HFF-Myc (cell line): ENCODE results near the gene OPRM1.
"Not testable (repeated sequence)": the region's sequence is repeated elsewhere in the genome, so short reads cannot be mapped to it uniquely, and the experiment has no call there.

Experiments
- DNase-seq: peaks from one replicate; pipeline ENCODE4 v3.0.0-alpha.2; 2011; ENCODE audit warnings: low read depth; ENCODE audit errors: extremely low read depth
- H3K4me3 ChIP-seq: replicated peaks from 2 replicates; pipeline ENCODE4 v1.5.1; 2011; ENCODE audit warnings: low read depth, mild to moderate bottlenecking, control low read depth, low read length
- TF ChIP-seq, protein P1 (sequence below): IDR thresholded peaks from 2 replicates; pipeline ENCODE4 v1.5.1; 2012; ENCODE audit warnings: mild to moderate bottlenecking, low read depth, low read length, control low read depth; ENCODE audit errors: missing control alignments

Gene OPRM1

DNA sequence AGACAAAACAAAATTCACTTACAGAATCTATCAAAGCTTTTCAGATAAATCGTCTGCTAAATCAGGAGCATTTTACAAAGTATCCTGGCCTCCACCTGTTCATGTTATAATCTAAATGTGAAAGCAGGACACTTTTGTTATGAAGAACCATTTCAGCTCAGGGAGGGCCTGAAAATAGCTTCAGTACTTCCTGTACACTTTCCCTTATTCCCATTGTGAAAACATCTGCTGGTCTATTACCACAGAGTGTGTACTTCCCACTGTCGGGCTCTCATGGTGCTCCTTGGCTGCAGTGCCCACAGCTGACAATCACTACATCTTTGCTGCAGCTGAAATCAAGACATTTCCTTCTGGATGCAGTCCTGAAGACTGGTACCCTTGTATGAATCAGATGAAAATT lies 128.1 kb downstream of the OPRM1 start:
- H3K4me3 ChIP-seq = no peak overlapping the region
- no peak for DNase-seq
- TF ChIP-seq, protein P1, sequence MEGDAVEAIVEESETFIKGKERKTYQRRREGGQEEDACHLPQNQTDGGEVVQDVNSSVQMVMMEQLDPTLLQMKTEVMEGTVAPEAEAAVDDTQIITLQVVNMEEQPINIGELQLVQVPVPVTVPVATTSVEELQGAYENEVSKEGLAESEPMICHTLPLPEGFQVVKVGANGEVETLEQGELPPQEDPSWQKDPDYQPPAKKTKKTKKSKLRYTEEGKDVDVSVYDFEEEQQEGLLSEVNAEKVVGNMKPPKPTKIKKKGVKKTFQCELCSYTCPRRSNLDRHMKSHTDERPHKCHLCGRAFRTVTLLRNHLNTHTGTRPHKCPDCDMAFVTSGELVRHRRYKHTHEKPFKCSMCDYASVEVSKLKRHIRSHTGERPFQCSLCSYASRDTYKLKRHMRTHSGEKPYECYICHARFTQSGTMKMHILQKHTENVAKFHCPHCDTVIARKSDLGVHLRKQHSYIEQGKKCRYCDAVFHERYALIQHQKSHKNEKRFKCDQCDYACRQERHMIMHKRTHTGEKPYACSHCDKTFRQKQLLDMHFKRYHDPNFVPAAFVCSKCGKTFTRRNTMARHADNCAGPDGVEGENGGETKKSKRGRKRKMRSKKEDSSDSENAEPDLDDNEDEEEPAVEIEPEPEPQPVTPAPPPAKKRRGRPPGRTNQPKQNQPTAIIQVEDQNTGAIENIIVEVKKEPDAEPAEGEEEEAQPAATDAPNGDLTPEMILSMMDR = no peak

- DNase-seq = no peak
- TF ChIP-seq, protein P1 = no peak
- H3K4me3 ChIP-seq = no peak overlapping the region
These were observed 130.3 kb downstream of the OPRM1 start for GRCh38 chr6:154169193-154169847.

DNA sequence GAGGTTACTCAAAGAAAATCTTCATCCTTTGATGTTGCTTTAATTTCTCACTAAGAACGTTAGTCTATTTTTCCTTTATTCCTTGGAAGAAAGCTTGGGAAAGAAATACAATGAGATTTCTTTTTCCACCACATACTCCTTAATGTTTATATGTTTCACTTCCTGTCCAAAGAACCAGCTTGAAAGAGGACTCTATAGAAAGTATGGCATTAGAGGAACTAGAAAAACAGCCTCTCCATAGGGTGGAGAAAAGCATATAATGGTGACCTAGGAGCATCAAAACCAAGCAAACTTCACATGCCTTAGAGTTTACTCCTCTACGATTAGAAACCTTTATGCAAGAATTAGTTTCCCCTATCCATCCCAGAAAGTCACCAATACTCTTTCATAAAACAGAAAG lies 131.1 kb downstream of the OPRM1 start:
- no peak overlapping the region for H3K4me3 ChIP-seq
- TF ChIP-seq, protein P1 = no peak
- no peak for DNase-seq

- H3K4me3 ChIP-seq, DNase-seq: not testable (repeated sequence)
These were observed 133.4 kb downstream of the OPRM1 start for GRCh38 chr6:154172393-154172792.

- H3K4me3 ChIP-seq = no peak overlapping the region
- no peak for DNase-seq
- TF ChIP-seq, protein P1 = no peak
These were observed 140.4 kb downstream of the OPRM1 start for GRCh38 chr6:154179434-154179833.

GRCh38 chr6:154187203-154187602 lies 148.2 kb downstream of the OPRM1 start:
- no peak for DNase-seq
- TF ChIP-seq, protein P1 = no peak
- no peak overlapping the region for H3K4me3 ChIP-seq

DNA sequence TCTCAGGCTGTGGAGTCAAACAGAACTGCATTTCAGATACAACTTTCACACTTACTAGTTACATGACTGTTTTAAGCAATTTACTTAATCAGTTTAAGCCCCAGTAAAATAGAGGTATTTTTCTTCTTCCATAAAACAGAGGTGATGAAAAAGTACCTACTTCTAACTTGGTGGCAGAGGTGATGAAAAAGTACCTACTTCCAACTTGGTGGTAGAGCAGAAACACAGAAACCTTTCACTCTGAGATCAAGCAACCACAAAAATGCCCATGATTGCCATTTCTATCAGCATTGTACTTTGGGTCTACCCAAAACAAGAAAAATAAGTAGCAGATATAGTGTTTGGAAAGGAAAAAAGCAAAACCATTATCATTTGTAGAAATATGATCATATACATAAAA lies 148.7 kb downstream of the OPRM1 start:
- TF ChIP-seq, protein P1 = no peak
- DNase-seq = no peak
- no peak overlapping the region for H3K4me3 ChIP-seq
